PC-3 (cell line): ENCODE measurements around the gene HNRNPH3. TPM values are rescaled to one million over a fixed set of nuclear protein-coding genes. Genes with fewer than 3 reads are reported as not detected.

ENCODE experiments used
- ATAC-seq: fragments of 200-7000 bp; cut with Tn5 transposase; 2 replicates; pipeline ENCODE4 v1.9.1; 2020; ENCODE audit warnings: mild to moderate bottlenecking, moderate library complexity
- BruUV-seq: library from RNA; stranded (reverse); fragments of 400-500 nt; replicated peaks from 2 replicates; lab custom pipeline; 2021; lab: Mats Ljungman, UMichigan
- CTCF ChIA-PET: fragments of 300-600 bp; sonication (Branson Sonifier 250); formaldehyde crosslinking; loops from one replicate; lab custom pipeline; 2022; ENCODE audit warnings: antibody characterized with exemption; lab: Charles Lee
- POLR2A ChIA-PET: fragments of 300-600 bp; sonication (Branson Sonifier 250); formaldehyde crosslinking; loops from one replicate; lab custom pipeline; 2022; ENCODE audit warnings: antibody characterized with exemption; ENCODE audit not compliant: unreplicated experiment; lab: Charles Lee
- DNase-seq: peaks from one replicate; pipeline ENCODE4 v3.0.0-alpha.2; 2015
- H2AFZ ChIP-seq: fragments of 300-600 bp; sonication (generic); 2 replicates; pipeline ENCODE4 v1.6.0; 2016; ENCODE audit warnings: antibody characterized with exemption, low read length
- H3F3A ChIP-seq: fragments of 300-600 bp; sonication (generic); one replicate; pipeline ENCODE4 v1.6.0; 2017; ENCODE audit warnings: antibody characterized with exemption, low read length, control low read depth, mild to moderate bottlenecking; ENCODE audit not compliant: unreplicated experiment
- H3K27ac ChIP-seq: fragments of 300-600 bp; sonication (generic); 2 replicates; pipeline ENCODE4 v1.5.1; 2016; ENCODE audit warnings: mild to moderate bottlenecking, low read length
- H3K27me3 ChIP-seq: fragments of 300-600 bp; sonication (generic); 2 replicates; pipeline ENCODE4 v1.6.1; 2016; ENCODE audit warnings: low read length, mixed read lengths
- H3K36me3 ChIP-seq: fragments of 300-600 bp; sonication (generic); 2 replicates; pipeline ENCODE4 v1.6.1; 2016; ENCODE audit warnings: low read depth, mixed run types, low read length, mixed read lengths
- H3K4me1 ChIP-seq: fragments of 300-600 bp; sonication (generic); 2 replicates; pipeline ENCODE4 v1.5.1; 2016; ENCODE audit warnings: low read length; ENCODE audit not compliant: insufficient read depth
- H3K4me2 ChIP-seq: fragments of 300-600 bp; sonication (generic); 2 replicates; pipeline ENCODE4 v1.6.0; 2016; ENCODE audit warnings: low read length
- H3K4me3 ChIP-seq: fragments of 300-600 bp; sonication (generic); 2 replicates; pipeline ENCODE4 v1.5.1; 2016; ENCODE audit warnings: mild to moderate bottlenecking, low read length, mixed read lengths
- H3K79me2 ChIP-seq: fragments of 300-600 bp; sonication (generic); 2 replicates; pipeline ENCODE4 v1.6.1; 2017; ENCODE audit warnings: low read length, mixed read lengths
- H3K9ac ChIP-seq: fragments of 300-600 bp; sonication (generic); 2 replicates; pipeline ENCODE4 v1.6.0; 2016; ENCODE audit warnings: mild to moderate bottlenecking, low read length
- H3K9me2 ChIP-seq: fragments of 300-600 bp; sonication (generic); replicated peaks from 2 replicates; pipeline ENCODE4 v1.6.1; 2016; ENCODE audit warnings: mixed run types, low read length, mixed read lengths
- H3K9me3 ChIP-seq: fragments of 300-600 bp; sonication (generic); 2 replicates; pipeline ENCODE4 v1.6.1; 2016; ENCODE audit warnings: low read length, mixed read lengths
- H4K20me1 ChIP-seq: fragments of 300-600 bp; sonication (generic); 2 replicates; pipeline ENCODE4 v1.6.1; 2016; ENCODE audit warnings: low read length, mixed read lengths
- CTCF ChIP-seq: fragments of 300-600 bp; sonication (generic); conservative IDR thresholded peaks from 2 replicates; pipeline ENCODE4 v1.5.1; 2017; ENCODE audit warnings: antibody characterized with exemption, low read depth, mild to moderate bottlenecking, low read length
- EZH2 ChIP-seq: fragments of 300-600 bp; sonication (generic); IDR thresholded peaks from one replicate; pipeline ENCODE4 v1.6.1; 2017; ENCODE audit warnings: antibody characterized with exemption, mild to moderate bottlenecking, low read length; ENCODE audit not compliant: unreplicated experiment
- EZH2phosphoT487 ChIP-seq: fragments of 300-600 bp; sonication (generic); IDR thresholded peaks from 2 replicates; pipeline ENCODE4 v1.6.1; 2018; ENCODE audit warnings: mild to moderate bottlenecking, antibody characterized with exemption, low read length, borderline replicate concordance
- intact Hi-C: fragments of 100-400 bp; cut with micrococcal nuclease; formaldehyde crosslinking; loops from 2 replicates; pipeline ENCODE4 v1.9.0; 2023
- total RNA-seq: library from RNA; depleted of rRNA; stranded (reverse); fragments of >200 nt; gene quantifications from 2 replicates; pipeline ENCODE4 v1.2.3, GENCODE V29; 2014

HNRNPH3 gene
- total RNA-seq, 1 experiment from 2014 or later: 40.5 TPM

- CTCF ChIA-PET: no interaction called here
Measured at GRCh38 chr10:68340358-68341080, 8.7 kb downstream of the HNRNPH3 start.

DNA sequence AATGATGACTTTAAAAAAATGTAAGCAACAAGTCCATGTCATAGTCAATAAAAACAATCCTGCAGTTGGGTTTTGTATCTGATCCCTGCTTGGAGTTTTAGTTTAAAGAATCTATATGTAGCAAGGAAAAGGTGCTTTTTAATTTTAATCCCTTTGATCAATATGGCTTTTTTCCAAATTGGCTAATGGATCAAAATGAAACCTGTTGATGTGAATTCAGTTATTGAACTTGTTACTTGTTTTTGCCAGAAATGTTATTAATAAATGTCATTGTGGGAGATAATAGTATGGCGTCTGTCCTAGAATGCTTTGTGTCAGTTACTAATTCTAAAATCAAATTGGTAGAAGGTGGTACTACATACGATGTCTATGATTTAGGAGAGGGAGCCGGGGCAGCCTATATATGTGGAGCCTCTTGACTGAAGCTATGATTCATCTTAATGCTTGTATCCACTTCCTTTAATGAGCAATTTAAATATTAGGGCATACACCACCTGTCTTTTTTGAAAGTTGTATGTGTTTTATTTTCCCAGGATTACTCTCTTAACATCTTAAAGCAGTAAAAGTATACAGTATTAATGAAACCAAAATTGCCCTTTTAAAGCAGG, 11.1 kb downstream of the HNRNPH3 start:
- intact Hi-C loops: no loop called here
- no peak overlapping the region for H3K4me3 ChIP-seq
- CTCF ChIA-PET: interaction anchor here (0.6 kb wide), 1 partner anchor 130 kb away, joined by 3 read pairs; no protein-coding TSS in a partner anchor
- H3K9ac ChIP-seq: no peak overlapping the region
- H3K27ac ChIP-seq: no peak overlapping the region
- H3K4me2 ChIP-seq: no peak overlapping the region
- H3K79me2 ChIP-seq: peaks cover 53% of the 10 kb centered on the region
- ATAC-seq: peak; percentile 35; the same call in 1 of the 2 replicates
- POLR2A ChIA-PET: no interaction called here
- no peaks in the 10 kb centered on the region for H3K9me2 ChIP-seq
- peaks cover 75% of the 10 kb centered on the region for H3K36me3 ChIP-seq
- H3K9me3 ChIP-seq: no peaks in the 10 kb centered on the region
- TF ChIP-seq EZH2 (no peak), CTCF (no peak), EZH2phosphoT487 (no peak)
- no peaks in the 10 kb centered on the region for H3K27me3 ChIP-seq
- BruUV-seq: no TSS peak
- H3F3A ChIP-seq: peaks cover 51% of the 10 kb centered on the region
- DNase-seq: peak; percentile 32
- no peak overlapping the region for H2AFZ ChIP-seq
- H4K20me1 ChIP-seq: peaks cover 54% of the 10 kb centered on the region
- H3K4me1 ChIP-seq: no peaks in the 10 kb centered on the region

More at GRCh38 chr10:68340358-68341080, 8.7 kb downstream of the HNRNPH3 start:
- intact Hi-C loops: no loop called here
- POLR2A ChIA-PET: no interaction called here
- Histone ChIP-seq H3K4me2 (no peak overlapping the region), H3K27ac (no peak overlapping the region), H3K9me3 (no peaks in the 10 kb centered on the region), H3K27me3 (no peaks in the 10 kb centered on the region), H3F3A (peaks cover 35% of the 10 kb centered on the region), H3K4me1 (peaks cover 16% of the 10 kb centered on the region), H2AFZ (no peak overlapping the region), H3K79me2 (peaks cover 78% of the 10 kb centered on the region), H4K20me1 (peaks cover 79% of the 10 kb centered on the region), H3K9me2 (no peaks in the 10 kb centered on the region), H3K9ac (no peak overlapping the region), H3K4me3 (no peak overlapping the region), H3K36me3 (peaks cover 97% of the 10 kb centered on the region)
- TF ChIP-seq EZH2phosphoT487 (no peak), EZH2 (no peak), CTCF (no peak)
- no peak for DNase-seq
- BruUV-seq: no TSS peak
- no peak for ATAC-seq

DNA sequence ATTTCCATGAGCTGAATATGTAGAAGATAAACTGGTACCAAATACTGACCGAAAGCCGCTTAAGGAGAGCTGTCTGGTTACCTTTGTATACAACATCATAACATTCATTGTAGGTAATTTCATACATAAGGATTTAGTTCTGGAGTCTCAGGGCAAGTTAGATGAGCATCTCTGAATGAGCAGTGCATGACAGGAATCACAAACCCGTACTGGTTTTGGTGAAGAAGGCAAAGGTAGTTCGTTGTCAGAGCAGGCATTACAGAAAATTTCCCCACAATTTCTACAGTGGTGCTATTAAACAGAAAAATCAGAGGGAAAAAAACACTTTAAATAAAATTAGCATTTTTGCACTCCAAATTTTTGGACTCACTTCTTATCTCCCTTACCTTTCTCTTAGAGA, 13.8 kb downstream of the HNRNPH3 start:
- CTCF ChIA-PET: no interaction called here
- Histone ChIP-seq H2AFZ (no peak overlapping the region), H4K20me1 (peaks cover 28% of the 10 kb centered on the region), H3K9ac (no peak overlapping the region), H3K27ac (no peak overlapping the region), H3K9me3 (no peaks in the 10 kb centered on the region), H3F3A (peaks cover 51% of the 10 kb centered on the region), H3K36me3 (peaks cover 53% of the 10 kb centered on the region), H3K9me2 (no peaks in the 10 kb centered on the region), H3K4me1 (no peaks in the 10 kb centered on the region), H3K79me2 (peaks cover 27% of the 10 kb centered on the region), H3K4me2 (no peak overlapping the region), H3K4me3 (no peak overlapping the region), H3K27me3 (no peaks in the 10 kb centered on the region)
- BruUV-seq: no TSS peak
- intact Hi-C loops: no loop called here
- ATAC-seq (no peak), DNase-seq (no peak)
- POLR2A ChIA-PET: no interaction called here
- TF ChIP-seq EZH2phosphoT487: no peak
- no peak for TF ChIP-seq EZH2
- no peak for TF ChIP-seq CTCF
